Panc1 (cell line): ENCODE results near the gene CCSER2. TPM values are rescaled to one million over a fixed set of nuclear protein-coding genes. Genes with fewer than 3 reads are reported as not detected.

ENCODE experiments used
- ATAC-seq: fragments of 200-7000 bp; cut with Tn5 transposase; 2 replicates; pipeline ENCODE4 v1.9.1; 2020; ENCODE audit warnings: mild to moderate bottlenecking, moderate library complexity
- BruUV-seq: library from RNA; stranded (reverse); fragments of 400-500 nt; replicated peaks from 2 replicates; lab custom pipeline; 2021; lab: Mats Ljungman, UMichigan
- CTCF ChIA-PET: fragments of 300-600 bp; sonication (Branson Sonifier 250); formaldehyde crosslinking; loops from one replicate; lab custom pipeline; 2022; ENCODE audit warnings: antibody characterized with exemption; lab: Charles Lee
- POLR2A ChIA-PET: fragments of 300-600 bp; sonication (Branson Sonifier 250); formaldehyde crosslinking; loops from one replicate; lab custom pipeline; 2022; ENCODE audit warnings: antibody characterized with exemption; lab: Charles Lee
- DNase-seq: peaks from one replicate; pipeline ENCODE4 v3.0.0-alpha.2; 2010; ENCODE audit warnings: low read depth, low spot score
- H3K27ac ChIP-seq: 2 replicates; pipeline ENCODE4 v1.5.1; 2011; ENCODE audit warnings: mild to moderate bottlenecking, low read length, inconsistent platforms
- H3K27me3 ChIP-seq: fragments of 200-500 bp; sonication (Bioruptor generic); 2 replicates; pipeline ENCODE4 v1.6.0; 2014; ENCODE audit warnings: low read length, inconsistent platforms; ENCODE audit not compliant: control insufficient read depth, insufficient read depth
- H3K36me3 ChIP-seq: fragments of 200-500 bp; sonication (Bioruptor generic); 2 replicates; pipeline ENCODE4 v1.5.1; 2014; ENCODE audit warnings: inconsistent platforms, mild to moderate bottlenecking, low read length, moderate library complexity; ENCODE audit not compliant: control insufficient read depth, insufficient read depth
- H3K4me1 ChIP-seq: 2 replicates; pipeline ENCODE4 v1.5.1; 2011; ENCODE audit warnings: inconsistent platforms, mild to moderate bottlenecking, low read length, moderate library complexity; ENCODE audit not compliant: control insufficient read depth, insufficient read depth
- H3K4me3 ChIP-seq, 2 experiments: 2 replicates each; pipeline ENCODE4 v1.5.1; 2011 to 2012; ENCODE audit warnings: low read depth in 2 of 2, low read length in 2 of 2, mild to moderate bottlenecking in 2 of 2, inconsistent platforms in 1 of 2, moderate library complexity in 1 of 2
- H3K9me3 ChIP-seq: fragments of 200-500 bp; sonication (Bioruptor generic); 2 replicates; pipeline ENCODE4 v1.5.1; 2014; ENCODE audit warnings: low read depth, mild to moderate bottlenecking, inconsistent platforms, low read length, moderate library complexity; ENCODE audit not compliant: control insufficient read depth, insufficient read depth
- POLR2AphosphoS5 ChIP-seq: IDR thresholded peaks from 2 replicates; pipeline ENCODE4 v1.6.1; 2012; ENCODE audit warnings: mild to moderate bottlenecking, low read depth, low read length, moderate library complexity
- SIN3A ChIP-seq: IDR thresholded peaks from 2 replicates; pipeline ENCODE4 v1.6.1; 2012; ENCODE audit warnings: low read depth, mild to moderate bottlenecking, low read length, moderate library complexity, borderline replicate concordance; ENCODE audit not compliant: insufficient read depth
- TCF7L2 ChIP-seq: IDR thresholded peaks from 2 replicates; pipeline ENCODE4 v1.6.1; 2011; ENCODE audit warnings: mild to moderate bottlenecking, low read depth, low read length, inconsistent platforms
- in situ Hi-C: cut with HindIII; loops from 2 replicates; pipeline ENCODE4 v1.10.0; 2016; ENCODE audit warnings: low sequenced_read_pairs, low pct_unique_long_range_greater_than_20kb
- intact Hi-C: fragments of 100-400 bp; cut with micrococcal nuclease; formaldehyde crosslinking; loops from one replicate; pipeline ENCODE4 v1.10.0; 2022; ENCODE audit not compliant: unreplicated experiment
- total RNA-seq: library from RNA; stranded (reverse); gene quantifications from one replicate; pipeline ENCODE4 v1.2.1, GENCODE V29; 2021; ENCODE audit not compliant: unreplicated experiment
- TF ChIP-seq, protein P1 (sequence below): fragments of 450-650 bp; IDR thresholded peaks from 2 replicates; pipeline ENCODE4 v1.5.1; 2017; ENCODE audit warnings: mild to moderate bottlenecking
- TF ChIP-seq, protein P2 (sequence below), 2 experiments: IDR thresholded peaks; 2 replicates each; pipeline ENCODE4 v1.6.1; 2011 to 2012; ENCODE audit warnings: low read depth in 2 of 2, control low read depth in 1 of 2, low read length in 1 of 2, mild to moderate bottlenecking in 1 of 2, moderate library complexity in 1 of 2; ENCODE audit not compliant: insufficient read depth in 1 of 2

Gene CCSER2
- total RNA-seq, 1 experiment from 2014 or later = 63.7 TPM

DNA sequence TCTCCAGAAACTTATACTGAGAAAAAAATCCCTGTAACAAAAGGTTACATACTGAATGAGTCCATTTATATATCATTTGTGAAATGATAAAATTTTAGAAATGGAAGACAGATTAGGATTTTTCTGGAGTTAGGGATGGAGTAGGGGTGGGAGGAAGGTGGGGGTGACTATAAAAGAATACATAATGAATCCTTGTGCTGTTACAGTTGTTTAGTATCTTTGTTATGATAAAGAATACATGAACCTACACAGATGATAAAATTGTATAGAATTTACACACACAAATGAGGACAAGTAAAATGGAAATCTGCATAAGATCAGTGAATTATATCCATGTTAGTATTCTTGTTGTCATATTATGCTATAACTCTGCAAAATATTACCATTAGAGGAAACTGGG is 41.7 kb upstream of the CCSER2 start:
- TF ChIP-seq, protein P1, sequence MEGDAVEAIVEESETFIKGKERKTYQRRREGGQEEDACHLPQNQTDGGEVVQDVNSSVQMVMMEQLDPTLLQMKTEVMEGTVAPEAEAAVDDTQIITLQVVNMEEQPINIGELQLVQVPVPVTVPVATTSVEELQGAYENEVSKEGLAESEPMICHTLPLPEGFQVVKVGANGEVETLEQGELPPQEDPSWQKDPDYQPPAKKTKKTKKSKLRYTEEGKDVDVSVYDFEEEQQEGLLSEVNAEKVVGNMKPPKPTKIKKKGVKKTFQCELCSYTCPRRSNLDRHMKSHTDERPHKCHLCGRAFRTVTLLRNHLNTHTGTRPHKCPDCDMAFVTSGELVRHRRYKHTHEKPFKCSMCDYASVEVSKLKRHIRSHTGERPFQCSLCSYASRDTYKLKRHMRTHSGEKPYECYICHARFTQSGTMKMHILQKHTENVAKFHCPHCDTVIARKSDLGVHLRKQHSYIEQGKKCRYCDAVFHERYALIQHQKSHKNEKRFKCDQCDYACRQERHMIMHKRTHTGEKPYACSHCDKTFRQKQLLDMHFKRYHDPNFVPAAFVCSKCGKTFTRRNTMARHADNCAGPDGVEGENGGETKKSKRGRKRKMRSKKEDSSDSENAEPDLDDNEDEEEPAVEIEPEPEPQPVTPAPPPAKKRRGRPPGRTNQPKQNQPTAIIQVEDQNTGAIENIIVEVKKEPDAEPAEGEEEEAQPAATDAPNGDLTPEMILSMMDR = no peak
- TF ChIP-seq POLR2AphosphoS5 = no peak
- TF ChIP-seq SIN3A = no peak
- TF ChIP-seq TCF7L2 = no peak
- TF ChIP-seq, protein P2, sequence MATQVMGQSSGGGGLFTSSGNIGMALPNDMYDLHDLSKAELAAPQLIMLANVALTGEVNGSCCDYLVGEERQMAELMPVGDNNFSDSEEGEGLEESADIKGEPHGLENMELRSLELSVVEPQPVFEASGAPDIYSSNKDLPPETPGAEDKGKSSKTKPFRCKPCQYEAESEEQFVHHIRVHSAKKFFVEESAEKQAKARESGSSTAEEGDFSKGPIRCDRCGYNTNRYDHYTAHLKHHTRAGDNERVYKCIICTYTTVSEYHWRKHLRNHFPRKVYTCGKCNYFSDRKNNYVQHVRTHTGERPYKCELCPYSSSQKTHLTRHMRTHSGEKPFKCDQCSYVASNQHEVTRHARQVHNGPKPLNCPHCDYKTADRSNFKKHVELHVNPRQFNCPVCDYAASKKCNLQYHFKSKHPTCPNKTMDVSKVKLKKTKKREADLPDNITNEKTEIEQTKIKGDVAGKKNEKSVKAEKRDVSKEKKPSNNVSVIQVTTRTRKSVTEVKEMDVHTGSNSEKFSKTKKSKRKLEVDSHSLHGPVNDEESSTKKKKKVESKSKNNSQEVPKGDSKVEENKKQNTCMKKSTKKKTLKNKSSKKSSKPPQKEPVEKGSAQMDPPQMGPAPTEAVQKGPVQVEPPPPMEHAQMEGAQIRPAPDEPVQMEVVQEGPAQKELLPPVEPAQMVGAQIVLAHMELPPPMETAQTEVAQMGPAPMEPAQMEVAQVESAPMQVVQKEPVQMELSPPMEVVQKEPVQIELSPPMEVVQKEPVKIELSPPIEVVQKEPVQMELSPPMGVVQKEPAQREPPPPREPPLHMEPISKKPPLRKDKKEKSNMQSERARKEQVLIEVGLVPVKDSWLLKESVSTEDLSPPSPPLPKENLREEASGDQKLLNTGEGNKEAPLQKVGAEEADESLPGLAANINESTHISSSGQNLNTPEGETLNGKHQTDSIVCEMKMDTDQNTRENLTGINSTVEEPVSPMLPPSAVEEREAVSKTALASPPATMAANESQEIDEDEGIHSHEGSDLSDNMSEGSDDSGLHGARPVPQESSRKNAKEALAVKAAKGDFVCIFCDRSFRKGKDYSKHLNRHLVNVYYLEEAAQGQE (IDR thresholded peaks at IDR 0.05; ENCODE audit: insufficient read depth in 1 of 2, low read depth in 2 of 2, low read length in 1 of 2) = no peak

DNA sequence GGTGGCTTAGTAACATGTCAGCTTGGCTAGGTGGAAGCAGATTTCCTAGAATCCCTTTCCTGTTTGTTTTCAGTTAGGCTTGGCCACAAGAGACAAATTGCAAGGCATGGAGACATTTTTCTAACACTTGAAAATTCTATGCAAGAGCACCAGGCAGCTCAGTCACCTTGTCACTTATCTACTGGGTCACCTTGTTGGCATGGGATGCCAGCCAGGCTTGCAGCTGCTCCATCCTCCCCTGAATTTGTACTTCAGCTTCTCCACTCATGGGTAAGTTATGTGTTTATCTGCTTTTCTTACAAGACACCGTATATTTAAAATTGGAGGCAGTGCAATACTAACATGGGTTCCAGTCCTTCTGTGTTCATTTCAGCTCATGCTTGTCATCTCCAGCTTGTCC is 40.2 kb upstream of the CCSER2 start:
- no peaks in the 10 kb centered on the region for H3K36me3 ChIP-seq
- H3K27me3 ChIP-seq = peaks cover 11% of the 10 kb centered on the region
- no peak overlapping the region for H3K27ac ChIP-seq
- no peaks in the 10 kb centered on the region for H3K4me1 ChIP-seq
- ATAC-seq (no peak), DNase-seq (no peak)
- H3K9me3 ChIP-seq = no peaks in the 10 kb centered on the region
- no peak overlapping the region for H3K4me3 ChIP-seq
- intact Hi-C loops (no loop called here), in situ Hi-C loops (no loop called here)
- no TSS peak for BruUV-seq
- ChIA-PET CTCF (no interaction called here), POLR2A (no interaction called here)
- TF ChIP-seq POLR2AphosphoS5 (no peak), TCF7L2 (no peak), SIN3A (no peak)
- TF ChIP-seq, protein P1 = no peak

More for the DNA sequence above, 41.7 kb upstream of the CCSER2 start:
- in situ Hi-C loops (no loop called here), intact Hi-C loops (no loop called here)
- H3K27ac ChIP-seq = no peak overlapping the region
- H3K4me1 ChIP-seq = no peaks in the 10 kb centered on the region
- ATAC-seq = no peak
- H3K9me3 ChIP-seq = no peaks in the 10 kb centered on the region
- H3K36me3 ChIP-seq = no peaks in the 10 kb centered on the region
- ChIA-PET CTCF (no interaction called here), POLR2A (no interaction called here)
- no peak overlapping the region for H3K4me3 ChIP-seq
- no TSS peak for BruUV-seq
- H3K27me3 ChIP-seq = peaks cover 11% of the 10 kb centered on the region
- DNase-seq = no peak
